Activated CD4-positive, CD25-positive, alpha-beta regulatory T cell treated with anti-CD3 and anti-CD28 coated beads, Interleukin-2, amount 50 U/mL, for 72 hours (primary cell): Measurements from ENCODE around the gene OR5B21.

Experiments
- DNase-seq: peaks from one replicate; pipeline ENCODE4 v3.0.0; 2021

The OR5B21 gene

GRCh38 chr11:58490827-58491226 lies 17.1 kb downstream of the OR5B21 start:
- DNase-seq = no peak

DNA sequence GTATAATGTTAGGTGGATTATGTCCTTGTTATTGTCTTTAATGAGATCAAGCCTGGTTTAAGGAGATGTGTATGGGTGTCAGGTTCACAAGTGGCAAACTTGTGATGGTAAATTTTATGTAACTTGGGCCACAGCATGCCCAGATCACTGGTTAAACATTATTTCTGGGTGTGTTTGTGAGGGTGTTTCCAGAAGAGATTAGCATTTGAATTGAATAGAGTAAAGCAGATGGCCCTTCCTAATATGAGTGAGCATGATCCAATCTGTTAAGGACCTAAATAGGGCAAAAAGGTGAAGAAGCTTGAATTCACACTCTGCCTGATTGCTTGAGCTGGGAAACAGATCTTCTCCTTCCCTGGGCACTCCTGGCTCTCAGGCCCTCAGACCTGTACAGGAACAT lies 20.7 kb downstream of the OR5B21 start:
- DNase-seq = no peak

DNA sequence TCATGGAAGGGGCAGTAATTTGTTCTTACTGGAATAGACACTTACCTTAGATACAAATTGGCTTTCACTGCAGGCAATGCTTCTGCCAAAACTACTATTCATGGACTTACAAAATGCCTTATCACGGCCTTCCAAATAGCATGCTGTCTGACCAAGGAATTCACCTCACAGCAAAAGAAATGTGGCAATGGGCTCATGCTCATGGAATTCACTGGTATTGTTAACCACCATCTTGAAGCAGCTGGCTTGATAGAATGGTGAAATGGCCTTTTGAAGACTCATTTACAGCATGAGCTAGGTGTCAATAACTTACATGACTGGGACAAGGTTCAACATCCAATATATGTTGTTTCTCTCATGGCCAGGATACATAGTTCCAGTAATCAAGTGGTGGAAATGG lies 21.9 kb downstream of the OR5B21 start:
- DNase-seq = no peak

- no peak for DNase-seq
Measured at GRCh38 chr11:58471892-58472291, 36.0 kb downstream of the OR5B21 start.

DNA sequence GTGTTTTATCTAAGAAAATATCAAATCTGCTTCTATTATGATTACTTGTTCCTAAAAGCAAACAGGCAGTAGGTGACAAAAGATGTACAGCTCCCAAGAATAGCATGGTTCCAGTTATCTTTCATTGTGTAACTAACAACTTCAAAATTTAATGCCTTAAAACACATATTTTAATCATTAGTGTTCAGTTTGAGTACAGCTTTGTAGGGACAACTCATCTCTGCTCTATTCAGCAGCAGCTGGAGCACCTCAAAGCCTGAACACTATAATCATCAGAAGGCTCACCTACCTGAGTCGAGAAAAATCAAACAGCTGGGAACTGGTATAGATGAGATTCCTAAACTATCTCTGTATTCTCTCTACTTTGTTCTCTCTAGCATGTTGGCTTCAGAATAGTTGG lies 41.6 kb downstream of the OR5B21 start:
- DNase-seq = no peak

- no peak for DNase-seq
Measured at GRCh38 chr11:58465690-58466089, 42.2 kb downstream of the OR5B21 start.
